ENCODE results near the gene SERPINE2.

DNA sequence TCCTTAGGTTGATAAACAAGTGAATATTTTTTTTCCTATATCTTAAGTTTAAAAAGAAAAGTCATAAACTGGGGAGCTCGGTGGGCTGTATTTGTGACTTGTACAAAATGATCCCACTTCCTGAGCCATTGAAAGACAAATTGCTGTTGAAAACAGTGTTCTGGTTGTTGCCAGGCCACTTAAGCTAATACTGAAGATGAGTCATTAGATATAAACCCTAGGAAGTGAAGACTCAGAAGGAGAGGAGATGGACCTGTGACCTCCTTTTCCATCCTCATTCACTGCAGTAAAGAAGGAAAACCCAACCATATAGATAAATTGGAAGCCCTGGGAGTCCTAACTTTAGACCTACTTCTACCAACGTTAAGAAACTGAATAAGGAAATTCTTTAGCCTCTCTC lies 46.2 kb upstream of the SERPINE2 start:
- TF ChIP-seq, protein P1, sequence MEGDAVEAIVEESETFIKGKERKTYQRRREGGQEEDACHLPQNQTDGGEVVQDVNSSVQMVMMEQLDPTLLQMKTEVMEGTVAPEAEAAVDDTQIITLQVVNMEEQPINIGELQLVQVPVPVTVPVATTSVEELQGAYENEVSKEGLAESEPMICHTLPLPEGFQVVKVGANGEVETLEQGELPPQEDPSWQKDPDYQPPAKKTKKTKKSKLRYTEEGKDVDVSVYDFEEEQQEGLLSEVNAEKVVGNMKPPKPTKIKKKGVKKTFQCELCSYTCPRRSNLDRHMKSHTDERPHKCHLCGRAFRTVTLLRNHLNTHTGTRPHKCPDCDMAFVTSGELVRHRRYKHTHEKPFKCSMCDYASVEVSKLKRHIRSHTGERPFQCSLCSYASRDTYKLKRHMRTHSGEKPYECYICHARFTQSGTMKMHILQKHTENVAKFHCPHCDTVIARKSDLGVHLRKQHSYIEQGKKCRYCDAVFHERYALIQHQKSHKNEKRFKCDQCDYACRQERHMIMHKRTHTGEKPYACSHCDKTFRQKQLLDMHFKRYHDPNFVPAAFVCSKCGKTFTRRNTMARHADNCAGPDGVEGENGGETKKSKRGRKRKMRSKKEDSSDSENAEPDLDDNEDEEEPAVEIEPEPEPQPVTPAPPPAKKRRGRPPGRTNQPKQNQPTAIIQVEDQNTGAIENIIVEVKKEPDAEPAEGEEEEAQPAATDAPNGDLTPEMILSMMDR (IDR thresholded peaks at IDR 0.05) = no peak
- TF ChIP-seq POLR2A (IDR thresholded peaks at IDR 0.05) = no peak
